GM18870 (cell line): Measurements from ENCODE around the gene FNDC3B.

Experiments
- ATAC-seq: cut with Tn5 transposase; IDR thresholded peaks from one replicate; pipeline ENCODE4 v1.9.1; 2021; ENCODE audit warnings: moderate library complexity; ENCODE audit not compliant: unreplicated experiment

FNDC3B gene

DNA sequence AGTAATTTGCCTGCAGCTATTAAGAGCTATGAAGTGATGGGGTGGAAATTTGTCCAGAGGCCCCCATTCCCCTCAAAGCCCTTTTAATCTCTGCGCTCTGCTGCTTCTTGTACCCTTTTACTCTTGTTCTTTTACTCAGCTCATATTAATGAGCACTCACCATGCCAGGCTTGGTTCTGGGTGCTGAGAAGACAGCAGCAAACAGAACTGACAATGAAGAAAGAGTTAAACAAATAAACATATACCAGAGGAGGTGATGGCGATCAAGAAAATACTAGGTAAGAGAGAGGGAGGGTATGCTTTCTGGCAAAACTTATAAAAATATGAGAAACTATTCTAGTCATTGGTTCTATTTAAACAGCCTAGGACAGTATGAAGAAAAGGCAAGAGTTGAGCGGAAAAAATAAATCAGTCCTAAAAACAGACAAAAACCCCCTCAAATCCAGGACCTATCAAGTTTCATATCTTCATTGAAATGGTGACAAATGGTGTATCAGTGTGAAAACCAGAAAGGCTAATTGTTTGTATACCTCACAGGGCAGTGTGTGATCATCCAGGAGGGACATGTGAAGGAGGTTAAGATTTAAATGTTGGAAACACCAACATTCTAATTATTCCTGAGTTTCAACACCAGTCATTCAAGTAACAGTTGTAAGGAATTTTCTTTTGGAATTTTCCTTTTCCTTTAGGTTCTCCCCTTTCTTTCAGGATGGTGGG, 144.9 kb downstream of the FNDC3B start:
- no peak for ATAC-seq

- no peak for ATAC-seq
Observed at GRCh38 chr3:172185907-172186306, 146.5 kb downstream of the FNDC3B start.

GRCh38 chr3:172186607-172187006, 147.2 kb downstream of the FNDC3B start:
- ATAC-seq: no peak

- no peak for ATAC-seq
Observed at GRCh38 chr3:172187511-172187910, 148.1 kb downstream of the FNDC3B start.

GRCh38 chr3:172188511-172188910, 149.1 kb downstream of the FNDC3B start:
- no peak for ATAC-seq

DNA sequence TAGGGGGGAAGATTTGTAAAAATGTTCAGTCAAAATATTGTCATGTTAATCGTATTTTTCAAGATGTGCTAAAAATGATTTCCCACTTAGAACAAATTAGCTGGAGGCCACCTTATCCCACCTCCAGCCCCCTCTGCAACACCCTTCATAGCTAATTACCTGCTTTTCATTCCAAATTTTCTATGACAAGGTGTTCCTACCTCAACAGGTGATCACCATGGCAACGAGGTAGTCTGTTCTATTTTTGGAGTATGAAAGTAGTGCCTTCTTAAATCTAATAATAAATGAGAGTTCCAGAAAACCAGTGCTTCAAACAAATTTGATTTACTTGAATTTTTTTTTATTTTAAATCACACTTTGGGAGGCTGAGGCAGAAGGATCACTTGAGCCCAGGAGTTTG, 149.8 kb downstream of the FNDC3B start:
- ATAC-seq: no peak

- no peak for ATAC-seq
Observed at GRCh38 chr3:172189987-172190603, 150.7 kb downstream of the FNDC3B start.

DNA sequence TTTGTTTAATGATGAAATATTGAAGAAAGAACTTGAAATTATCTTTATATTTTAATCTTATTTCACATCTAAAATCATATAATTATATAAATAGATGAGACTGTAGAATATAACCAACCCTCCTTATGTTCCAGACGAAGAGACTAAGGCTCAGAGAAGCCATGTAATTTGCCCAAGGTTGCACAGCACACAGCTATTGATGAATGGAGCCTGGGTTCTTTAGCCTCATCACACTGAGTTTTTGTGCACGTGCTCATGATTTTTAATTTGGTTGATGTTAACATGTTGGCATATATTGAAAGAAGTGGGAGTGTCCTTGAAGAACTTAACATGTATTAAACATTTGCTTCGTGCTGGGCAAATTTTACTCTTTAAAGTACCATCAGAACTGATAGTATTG, 151.6 kb downstream of the FNDC3B start:
- no peak for ATAC-seq

DNA sequence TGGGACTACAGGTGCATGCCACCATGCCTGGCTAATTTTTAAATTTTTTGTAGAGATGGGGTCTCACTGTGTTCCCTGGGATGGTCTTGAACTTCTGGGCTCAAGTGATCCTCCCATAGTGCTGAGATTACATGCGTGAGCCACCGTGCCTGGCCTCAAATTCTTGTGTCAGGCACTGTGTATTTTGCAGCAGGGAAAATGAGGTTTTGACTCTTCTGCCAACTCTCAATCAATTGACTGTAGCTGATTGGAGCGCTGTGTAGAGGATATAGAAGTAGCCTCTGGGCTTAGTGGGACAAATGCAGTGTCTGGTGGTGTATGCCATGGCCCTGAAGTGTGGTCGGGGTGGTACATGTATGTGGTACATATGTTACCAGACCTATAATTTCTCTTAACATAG, 152.3 kb downstream of the FNDC3B start:
- ATAC-seq: no peak

DNA sequence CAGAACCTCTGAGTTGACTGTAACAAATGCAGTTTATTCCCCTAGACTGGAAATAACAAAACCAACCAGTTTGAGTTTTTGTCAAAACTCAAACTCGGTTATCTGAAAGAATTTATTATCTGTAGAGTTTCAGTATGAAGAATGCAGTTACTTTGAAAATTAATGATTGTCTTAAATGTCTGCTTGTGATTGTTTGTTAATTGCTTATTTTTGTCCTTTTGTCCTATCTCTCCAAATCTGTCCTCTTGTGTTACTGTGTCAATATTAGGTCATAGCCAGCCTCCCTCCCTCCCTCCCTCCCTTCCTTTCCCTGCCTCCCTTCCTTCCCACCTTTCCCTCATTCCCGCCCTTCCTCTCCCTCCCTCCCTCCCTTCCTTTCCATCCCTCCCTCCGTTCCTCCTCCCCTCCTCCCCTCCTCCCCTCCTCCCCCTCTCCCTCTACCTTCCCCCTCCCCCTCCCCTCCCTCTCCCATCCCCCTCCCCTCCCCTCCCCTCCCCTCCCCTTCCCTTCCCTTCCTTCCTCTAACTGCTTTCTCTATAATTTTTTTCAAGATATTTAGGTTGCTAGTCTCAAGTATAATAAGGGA, 153.5 kb downstream of the FNDC3B start:
- ATAC-seq: no peak

- no peak for ATAC-seq
Observed at GRCh38 chr3:172193436-172193835, 154.1 kb downstream of the FNDC3B start.

GRCh38 chr3:172194702-172195406, 155.5 kb downstream of the FNDC3B start:
- ATAC-seq: no peak

GRCh38 chr3:172195407-172195754, 156.0 kb downstream of the FNDC3B start:
- ATAC-seq: no peak

- ATAC-seq: no peak
Observed at GRCh38 chr3:172197344-172197743, 158.0 kb downstream of the FNDC3B start.

- no peak for ATAC-seq
Observed at GRCh38 chr3:172198428-172198827, 159.1 kb downstream of the FNDC3B start.

DNA sequence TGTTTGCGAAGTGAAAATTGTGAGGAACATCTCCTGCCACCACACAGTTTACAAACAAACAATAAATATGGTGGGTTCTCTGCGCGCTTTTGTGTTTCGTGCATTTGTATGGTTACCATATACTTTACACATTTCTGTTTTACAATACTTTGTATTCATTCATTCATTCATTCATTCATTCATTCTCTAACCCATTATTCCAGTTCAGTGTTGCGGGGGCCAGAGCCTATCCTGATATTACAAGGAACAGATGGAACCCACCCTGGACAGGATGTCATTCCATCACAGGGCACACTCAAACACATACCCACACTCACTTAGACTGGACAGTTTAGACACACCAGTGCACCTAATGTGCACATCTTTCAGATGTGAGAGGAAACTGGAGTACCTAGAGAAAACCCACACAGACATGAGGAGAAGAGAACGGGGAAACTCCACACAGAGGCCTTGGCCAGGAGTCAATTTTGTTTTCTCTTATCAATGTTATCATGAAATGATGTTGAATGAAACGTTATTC, 160.5 kb downstream of the FNDC3B start:
- no peak for ATAC-seq

DNA sequence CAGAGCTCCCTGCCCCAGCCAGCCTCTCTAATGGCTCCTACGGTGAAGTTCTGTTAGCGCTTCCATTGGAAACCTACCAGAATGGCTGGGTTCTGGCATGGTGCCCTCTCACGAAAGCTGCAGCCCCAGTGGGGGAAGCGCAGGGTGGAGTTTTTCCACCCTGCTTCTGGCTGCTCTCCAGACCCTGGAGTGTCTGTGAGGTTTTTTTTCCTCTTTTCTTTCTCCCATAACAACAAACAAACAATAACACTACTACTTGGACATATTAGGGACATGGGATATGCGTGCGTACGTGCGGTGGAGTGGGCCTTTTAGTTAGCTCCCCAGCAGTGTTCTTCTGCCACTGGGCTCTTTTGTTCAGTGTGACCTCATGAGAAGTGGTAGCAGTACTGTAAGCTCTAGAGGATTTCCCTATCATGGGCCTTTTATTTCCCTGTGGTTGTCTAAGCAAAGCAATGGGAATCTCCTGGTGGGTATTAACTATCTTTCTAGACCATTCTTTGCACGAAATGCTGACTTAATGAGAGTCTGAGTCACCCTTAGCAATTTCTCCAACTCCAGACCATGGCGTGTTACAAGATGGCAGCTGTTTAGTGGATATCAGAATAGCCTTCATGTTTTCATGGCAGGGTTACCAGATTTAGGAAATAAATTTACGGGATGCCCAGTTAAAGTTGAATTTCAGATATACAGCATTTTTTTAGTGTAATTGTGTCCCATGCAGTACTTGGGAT, 161.9 kb downstream of the FNDC3B start:
- ATAC-seq: no peak

DNA sequence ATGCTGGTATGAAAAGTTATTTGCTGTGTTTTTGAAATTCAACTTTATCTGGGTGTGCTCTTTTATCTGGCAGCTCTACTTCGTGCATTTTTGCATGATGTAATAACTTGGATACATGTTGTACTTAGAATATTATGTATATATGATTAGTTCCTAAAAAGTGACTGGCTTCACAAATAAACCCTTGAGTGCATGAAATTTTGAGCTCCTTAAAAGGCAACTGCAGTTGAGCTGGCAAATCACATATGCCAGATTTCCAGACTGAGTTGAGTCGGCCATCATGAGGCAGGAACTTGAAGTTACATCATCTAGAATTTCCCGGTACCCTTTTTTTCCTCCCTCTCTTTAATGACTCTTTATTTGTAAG, 162.5 kb downstream of the FNDC3B start:
- no peak for ATAC-seq

DNA sequence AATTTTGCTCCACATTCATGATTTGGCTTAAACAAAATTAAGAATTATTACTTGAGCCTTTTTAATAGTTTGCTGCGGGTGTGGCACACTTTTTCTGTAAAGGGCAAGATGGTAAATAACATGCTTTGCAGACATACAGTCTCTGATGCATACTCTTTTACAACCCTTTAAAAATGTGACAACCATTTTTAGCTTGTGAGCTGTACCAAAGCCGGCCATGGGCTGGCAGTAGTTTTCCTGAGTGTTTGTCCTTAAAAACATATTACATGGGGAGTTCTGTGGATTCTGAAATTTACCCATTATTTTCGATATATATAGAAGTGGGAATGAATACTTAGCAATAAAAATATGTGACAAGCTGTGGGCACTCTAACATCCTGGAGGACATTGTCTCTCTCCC, 163.4 kb downstream of the FNDC3B start:
- ATAC-seq: no peak

- no peak for ATAC-seq
Observed at GRCh38 chr3:172203522-172204258, 164.3 kb downstream of the FNDC3B start.
